Stimulated activated CD4-positive, alpha-beta T cell treated with anti-CD3 and anti-CD28 coated beads, Interleukin-1b, Interleukin-23, amount 100 ng/mL, for 24 hours (primary cell): Measurements from ENCODE around the gene ITGA1.
"Not testable (repeated sequence)": the region's sequence is repeated elsewhere in the genome, so short reads cannot be mapped to it uniquely, and the experiment has no call there.

ENCODE experiments used
- DNase-seq, 4 experiments: peaks; one replicate each; pipeline ENCODE4 v3.0.0-alpha.2; 2020; ENCODE audit warnings: low read depth in 4 of 4, low spot score in 1 of 4

Gene ITGA1

DNA sequence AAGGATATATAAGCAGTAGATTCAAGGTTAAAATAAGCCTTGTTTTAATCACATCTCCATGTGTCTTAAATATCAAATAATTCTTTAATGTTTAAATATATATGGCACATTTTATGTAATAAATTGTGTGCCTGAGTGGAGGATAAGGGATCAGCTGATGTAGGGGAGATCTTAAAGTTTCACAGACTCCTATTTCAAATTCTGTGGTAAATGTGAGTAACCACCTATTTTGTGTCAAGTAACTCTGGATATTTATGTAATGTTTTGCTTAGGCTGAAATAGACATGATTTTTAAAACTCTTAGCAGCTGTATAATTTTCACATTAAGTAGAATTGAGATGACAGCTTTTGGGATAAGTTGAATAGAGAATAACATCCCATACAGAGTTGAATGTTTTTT, 160.1 kb downstream of the ITGA1 start:
- DNase-seq = no peak

DNA sequence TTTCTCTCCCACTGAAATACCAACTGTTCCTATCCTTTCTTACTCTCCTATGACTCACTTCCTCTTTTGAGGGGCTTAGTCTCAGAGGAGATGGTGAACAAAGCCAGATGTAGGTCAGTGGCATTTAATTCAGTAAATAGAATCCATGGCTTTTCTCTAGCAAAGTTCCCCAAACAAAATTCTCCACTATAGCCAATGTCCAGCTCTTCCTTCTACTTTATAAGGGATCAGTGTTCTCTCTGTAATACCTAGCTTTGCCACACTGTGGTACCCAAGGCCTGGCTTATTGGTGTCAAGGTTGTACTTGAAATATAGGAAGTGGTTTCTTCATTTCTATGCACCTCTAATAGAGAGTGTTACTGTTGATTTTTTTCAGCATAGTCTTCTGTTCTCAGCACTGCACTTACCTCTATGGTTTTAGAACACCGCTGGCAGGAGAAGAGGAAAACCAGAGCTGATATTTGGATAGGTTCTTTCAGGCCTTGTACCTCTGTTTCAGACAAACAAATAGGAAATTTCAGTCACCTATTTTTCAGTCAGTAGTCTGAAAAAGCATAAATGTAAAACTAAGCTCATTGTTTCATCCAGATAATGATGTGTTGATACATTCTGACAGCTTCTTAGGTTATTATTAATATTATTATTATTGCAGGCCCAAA, 160.8 kb downstream of the ITGA1 start:
- DNase-seq = peak; percentile 6 to 27 (median 10)

DNA sequence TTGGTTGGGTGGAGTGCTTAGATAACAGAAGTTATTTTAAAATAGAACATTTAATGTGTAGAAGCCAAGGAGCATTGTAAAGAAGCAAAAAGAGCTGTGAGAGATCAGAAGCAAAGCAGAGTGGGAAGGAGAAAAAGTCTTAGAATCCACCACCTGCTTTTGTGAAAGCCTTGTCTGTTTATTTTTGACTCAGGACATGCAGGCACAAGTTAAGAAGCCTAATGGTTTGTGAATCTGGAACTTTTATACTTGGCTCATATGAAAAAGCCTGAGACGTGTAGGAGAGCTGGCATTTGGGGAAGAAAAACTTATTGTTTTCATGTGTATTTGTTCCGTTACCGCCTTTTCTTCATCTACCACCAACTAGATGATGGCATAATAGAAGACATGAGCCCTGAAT, 163.0 kb downstream of the ITGA1 start:
- no peak for DNase-seq

DNA sequence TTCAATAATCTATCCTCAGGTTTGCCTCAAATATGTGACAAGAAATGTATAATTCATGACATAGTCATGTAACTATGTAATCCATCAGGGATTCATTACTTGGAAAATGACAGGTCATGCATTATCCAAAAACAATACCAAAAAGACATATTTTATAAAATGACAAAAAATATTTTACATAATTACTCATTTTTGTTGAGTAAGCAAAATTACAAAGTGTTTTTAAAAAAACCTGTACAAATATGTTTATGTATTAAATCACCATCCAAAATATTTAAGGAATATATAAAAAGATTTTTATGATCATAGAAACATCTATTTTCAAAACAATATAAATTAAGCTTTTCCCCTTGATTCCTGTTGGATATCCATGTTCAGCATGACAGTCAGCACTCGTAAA, 164.8 kb downstream of the ITGA1 start:
- no peak for DNase-seq

DNA sequence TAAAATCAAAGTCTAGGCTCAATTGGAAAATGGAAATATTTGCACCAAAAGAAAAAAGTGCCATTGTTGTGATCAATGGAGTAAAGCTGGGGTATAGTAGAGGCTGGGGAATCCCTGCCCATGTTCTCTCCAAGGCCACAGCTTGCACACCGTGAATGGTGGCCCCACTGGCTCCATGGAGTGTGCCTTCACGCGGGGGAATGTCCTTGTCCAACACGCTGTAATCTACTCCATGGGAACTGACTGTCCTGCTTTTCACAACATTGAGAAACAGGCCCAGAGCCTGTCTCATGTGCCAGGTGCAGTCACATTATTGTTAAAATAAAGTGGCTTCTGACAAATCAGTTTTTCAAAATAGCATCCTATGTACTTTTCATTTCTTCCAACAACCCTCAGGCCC, 168.3 kb downstream of the ITGA1 start:
- DNase-seq = no peak

DNA sequence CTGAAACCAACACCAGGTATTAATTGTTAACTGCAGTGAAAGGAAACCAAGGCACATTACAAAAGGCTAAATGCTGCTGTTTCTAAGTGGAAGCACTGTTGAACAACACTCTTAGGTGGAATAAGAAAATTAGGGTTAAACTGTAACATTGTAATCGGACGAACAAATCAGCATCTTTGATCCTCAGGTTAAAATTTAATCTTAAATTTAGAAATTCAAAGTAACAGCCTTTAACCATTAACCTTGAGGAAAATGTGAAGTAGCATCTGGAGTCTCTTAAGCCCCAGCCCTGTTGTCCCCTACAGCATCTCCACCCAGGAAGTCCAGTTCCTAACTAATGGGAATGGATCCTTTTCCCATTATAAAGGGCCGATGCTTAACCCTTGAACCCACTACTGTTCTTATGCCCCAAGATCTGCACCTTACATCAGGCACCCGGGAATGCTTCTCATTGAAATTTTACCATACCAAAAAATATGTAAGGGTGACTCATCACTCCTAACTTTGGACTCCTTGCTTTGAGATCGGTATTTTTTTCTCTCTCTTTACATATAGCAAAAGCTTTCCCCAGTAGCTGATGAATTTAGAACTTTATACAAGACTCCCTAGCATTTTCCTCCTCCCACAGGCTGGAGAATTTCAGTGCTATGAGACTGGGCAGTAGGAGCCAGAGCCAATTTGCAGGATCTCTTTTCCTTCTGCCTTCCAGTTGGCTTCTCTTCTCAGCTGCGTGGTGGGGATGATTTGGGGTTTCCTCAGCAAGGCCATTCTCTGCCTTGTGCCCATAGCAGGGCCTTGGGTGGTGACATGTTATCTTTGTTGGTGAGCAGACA, 169.4 kb downstream of the ITGA1 start:
- DNase-seq = no peak

DNA sequence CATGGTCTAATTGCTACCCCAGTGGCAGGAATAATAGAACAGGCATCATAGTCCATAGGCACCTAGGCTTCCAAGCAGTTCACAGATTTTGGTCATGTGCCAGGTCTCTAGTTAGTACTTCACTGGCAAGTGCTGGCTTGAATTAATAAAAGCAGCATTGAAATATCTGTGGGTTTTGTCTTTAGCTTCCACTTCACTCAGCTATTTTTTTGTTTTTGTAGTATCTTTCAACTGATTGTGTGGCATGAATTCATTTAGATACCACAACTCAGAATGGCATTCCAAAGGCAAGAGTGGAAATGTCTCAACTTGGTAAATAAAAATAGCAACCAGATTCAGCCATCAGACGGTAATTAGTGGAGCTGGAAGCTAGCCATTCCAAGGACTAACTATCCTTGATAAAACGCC, 173.6 kb downstream of the ITGA1 start:
- no peak for DNase-seq

DNA sequence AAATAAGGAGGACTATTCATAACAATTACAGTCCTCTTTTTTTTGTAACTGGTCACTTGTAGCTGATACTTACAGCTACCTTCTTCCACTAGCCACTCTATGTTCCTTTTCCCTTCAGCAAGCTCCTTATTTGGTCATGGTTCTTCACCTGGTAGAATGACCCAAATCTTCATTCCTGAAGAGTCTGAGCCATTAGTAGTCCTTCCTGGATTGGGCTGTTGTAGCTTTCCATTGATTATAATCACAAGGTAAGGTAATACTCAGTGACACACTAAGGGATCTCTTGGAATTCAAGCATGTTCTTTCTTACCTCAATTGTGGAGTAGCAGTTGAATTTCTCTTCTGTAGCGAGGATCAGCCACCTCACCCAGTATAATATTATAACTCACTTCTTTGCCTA, 175.9 kb downstream of the ITGA1 start:
- DNase-seq = no peak

DNA sequence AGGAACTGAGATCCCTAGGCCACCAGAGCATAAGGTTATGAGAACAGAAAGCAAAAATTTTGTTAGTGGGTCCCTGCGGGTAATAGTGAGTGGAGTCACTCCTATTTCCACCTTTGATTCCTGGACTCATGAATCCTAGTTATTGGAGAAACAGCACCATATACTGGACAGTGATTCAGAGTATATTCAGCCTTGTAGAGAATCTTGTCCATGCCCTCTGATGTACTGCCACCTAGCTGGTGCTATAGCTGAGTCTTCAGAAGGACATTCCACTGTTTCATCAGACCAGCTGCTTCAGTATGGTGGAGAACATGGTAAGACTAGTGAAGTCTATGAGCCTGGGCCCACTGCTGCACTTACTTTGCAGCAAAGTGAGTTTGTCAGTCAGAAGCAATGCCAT, 176.4 kb downstream of the ITGA1 start:
- no peak for DNase-seq

DNA sequence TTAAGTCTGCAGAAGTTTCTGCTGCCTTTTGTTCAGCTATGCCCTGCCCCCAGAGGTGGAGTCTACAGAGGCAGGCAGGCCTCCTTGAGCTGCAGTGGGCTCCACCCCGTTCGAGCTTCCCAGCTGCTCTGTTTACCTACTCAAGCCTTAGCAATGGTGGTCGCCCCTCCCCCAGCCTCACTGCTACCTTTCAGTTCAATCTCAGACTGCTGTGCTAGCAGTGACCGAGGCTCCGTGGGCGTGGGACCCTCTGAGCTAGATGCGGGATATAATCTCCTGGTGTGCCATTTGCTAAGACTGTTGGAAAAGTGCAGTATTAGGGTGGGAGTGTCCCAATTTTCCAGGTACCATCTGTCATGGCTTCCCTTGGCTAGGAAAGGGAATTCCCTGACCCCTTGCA, 188.4 kb downstream of the ITGA1 start:
- DNase-seq = not testable (repeated sequence)

DNA sequence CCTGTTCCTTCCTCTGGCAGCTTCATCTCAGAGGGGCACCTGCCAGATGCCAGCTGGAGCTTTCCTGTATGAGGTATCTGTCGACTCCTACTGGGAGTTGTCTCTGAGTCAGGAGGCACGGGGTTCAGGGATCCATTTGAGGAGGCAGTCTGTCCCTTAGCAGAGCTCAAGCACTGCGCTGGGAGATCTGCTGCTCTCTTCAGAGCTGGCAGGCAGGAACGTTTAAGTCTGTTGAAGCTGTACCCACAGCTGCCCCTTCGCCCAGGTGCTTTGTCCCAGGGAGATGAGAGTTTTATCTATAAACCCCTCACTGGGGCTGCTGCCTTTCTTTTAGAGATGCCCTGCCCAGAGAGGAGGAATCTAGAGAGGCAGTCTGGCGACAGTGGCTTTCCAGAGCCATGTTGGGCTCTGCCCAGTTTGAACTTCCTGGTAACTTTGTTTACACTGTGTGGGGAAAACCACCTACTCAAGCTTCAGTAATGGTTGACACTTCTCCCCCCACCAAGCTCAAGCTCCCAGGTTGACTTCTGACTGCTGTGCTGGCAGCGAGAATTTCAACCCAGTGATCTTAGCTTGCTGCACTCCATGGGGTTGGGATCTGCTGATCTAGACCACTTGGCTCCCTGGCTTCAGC, 189.7 kb downstream of the ITGA1 start:
- no peak for DNase-seq

DNA sequence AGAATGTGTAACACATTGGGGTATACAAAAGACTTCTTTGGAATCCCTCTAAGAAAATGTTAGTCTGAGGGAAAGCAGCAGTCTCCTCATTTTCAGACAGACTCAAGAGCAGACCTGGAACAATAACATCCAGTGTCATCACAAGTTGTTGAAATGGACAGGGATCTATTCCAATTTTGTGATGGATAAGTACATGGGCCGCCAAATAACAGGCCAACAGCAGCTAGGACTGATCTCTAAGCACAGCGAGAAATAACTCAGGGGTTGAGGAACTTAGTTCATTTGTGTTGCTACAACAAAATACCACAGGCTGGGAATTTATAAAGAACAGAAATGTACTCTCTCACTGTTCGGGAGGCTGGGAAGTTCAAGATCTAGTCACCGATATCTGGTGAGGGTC, 193.8 kb downstream of the ITGA1 start:
- no peak for DNase-seq

DNA sequence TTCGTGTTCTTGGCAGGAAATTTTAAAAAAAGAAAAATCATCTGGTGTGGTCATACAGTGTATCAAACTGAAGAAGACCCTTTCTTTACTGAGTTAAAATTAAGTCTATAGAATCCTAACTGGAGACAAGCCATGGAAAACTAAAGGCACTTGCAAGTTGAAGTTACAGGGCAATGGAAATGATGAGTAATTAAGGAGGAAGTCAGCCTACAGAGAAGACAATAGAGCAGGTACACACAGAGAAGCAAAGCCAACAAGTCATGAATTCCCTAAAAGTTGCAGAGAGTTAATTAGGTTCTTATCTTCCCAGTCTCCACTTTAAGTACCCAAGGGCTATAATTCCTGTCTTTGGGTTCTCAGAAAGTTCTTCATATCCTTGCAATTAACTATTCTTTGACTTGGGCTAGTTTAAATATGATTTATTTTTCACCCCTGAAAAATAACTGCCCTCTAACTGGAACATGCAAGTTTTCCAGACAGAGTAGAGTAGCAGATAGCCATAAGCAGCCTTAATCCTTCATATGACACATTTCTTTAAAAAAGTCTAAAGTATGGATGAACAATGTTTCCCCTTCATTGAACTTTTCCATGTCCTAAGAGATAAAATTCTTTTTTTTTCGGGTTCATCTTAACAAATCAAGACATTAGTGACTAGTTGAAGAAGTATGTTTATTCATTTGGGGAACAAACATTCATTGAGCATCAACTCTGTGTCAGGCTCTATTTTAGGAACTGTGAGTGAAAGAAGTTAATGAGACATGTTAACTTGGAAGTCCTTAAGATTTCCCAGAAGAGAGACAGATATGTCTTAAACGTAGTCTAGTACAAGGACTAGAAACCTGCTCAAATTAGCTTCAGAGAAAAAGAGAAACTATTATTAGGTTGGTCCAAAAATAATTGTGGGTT, 196.3 kb downstream of the ITGA1 start:
- no peak for DNase-seq

DNA sequence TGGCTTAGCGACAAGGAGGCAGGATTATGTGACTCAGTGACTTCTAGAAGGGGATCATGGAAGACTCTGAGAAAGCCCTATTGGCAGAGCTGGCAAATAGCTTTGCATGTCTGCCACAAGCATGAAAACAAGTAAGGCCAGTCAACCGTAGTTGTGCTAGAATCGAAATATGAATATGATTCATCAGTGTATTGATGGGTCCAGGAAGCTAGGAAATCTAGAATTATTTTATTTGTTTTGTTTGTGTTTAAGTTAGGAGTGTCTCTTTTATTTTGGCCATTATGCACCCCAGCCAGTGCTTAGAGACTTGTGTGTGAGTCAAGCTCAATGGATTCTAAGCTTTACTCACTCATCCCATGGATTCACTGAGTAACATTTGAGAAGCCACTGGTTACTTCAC, 197.6 kb downstream of the ITGA1 start:
- no peak for DNase-seq

DNA sequence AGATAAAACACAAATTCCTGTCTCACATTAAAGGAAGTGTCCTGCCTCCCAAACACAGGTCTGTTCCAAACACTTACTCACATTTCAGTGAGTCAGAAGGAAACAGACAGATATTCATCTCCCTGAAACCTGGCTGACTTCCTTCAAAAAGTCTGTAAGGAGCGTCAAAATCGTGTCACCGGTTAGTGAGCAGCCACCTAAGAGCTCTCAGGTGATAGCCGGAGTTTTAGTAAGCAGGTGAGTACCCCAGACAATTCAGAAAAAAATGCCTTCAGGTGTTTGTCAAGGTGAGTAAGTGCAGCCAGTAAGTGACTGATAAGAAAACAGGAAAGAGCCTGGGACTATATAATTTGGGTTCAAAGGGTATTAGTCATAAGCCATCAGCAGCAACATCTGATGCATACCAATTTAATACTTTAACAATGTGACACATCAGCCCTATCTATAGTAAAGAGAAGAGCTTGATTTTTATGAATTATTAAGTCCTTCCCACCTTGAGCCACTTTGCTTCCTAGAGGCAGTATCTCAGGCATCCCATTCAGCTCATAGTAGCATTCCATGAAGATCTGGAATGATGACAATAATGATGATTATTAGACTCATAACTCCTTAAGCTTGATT, 200.1 kb downstream of the ITGA1 start:
- DNase-seq = peak in 1 of 4 experiments; percentile 6

DNA sequence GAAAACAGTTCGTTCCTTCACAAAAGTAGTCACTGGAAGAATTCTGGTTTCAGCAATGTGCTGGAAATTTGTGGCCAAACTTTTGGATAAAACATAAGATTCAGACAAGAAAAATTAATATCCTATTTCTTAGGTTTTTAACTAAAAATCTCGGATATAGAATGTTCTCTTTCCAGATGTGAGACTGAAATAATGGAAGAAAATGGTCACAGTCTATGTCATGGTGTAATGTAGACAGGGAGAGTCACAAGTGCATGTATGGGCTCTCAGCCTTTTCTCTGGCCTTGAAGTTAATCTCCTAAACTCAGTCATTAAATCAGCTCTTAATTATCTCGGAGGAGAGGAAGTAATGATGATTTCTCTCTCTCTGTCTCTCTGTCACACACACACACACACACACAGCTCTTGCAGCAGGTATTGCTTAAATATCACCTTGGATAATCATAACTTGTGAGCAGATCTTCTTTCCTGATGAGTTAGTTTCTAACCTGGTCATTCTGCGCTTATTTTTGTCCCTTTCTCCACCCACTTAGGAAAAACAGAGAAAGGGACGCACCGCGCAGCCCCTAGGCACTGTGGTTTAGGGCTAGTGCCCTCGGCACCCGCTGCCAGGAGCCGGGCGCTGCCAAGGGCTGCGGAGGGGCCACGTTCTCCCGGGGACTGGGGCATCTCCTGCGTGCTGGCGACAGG, 200.8 kb downstream of the ITGA1 start:
- DNase-seq = no peak

DNA sequence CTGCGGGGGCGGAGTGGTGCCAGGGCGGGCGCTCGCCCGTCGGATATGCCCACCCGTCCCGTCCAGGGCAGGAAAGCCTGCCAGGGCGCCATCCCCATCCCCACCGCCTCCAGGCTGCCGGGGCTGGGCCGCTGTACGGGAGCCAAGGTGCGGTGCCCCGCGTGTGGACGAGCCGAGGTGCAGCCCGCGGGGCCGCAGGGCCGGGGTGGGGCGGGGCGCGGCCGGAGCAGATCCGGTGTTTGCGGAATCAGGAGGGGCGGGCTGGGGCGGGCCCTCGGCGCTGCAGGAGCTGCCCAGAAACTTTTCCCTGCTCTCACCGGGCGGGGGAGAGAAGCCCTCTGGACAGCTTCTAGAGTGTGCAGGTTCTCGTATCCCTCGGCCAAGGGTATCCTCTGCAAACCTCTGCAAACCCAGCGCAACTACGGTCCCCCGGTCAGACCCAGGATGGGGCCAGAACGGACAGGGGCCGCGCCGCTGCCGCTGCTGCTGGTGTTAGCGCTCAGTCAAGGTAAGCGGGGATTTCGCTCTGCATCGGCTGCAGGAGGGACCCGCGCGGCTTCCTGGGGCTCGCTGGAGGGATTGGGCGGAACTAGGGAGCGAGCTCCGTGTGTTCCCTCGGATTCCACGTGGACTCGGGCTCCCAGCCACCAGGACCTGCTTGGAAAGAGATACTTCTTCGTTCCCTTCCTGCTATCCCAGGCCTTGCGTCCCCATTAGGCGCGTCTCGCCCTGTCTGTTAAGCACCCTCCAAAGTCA, 201.5 kb downstream of the ITGA1 start, which contains the start of gene ITGA2:
Gene ITGA2 (plus strand): TSS at position 328 of the 756 bp plus-strand sequence. CDS start 117 bp downstream, at position 445.
- DNase-seq = peak in 1 of 4 experiments; percentile 25

DNA sequence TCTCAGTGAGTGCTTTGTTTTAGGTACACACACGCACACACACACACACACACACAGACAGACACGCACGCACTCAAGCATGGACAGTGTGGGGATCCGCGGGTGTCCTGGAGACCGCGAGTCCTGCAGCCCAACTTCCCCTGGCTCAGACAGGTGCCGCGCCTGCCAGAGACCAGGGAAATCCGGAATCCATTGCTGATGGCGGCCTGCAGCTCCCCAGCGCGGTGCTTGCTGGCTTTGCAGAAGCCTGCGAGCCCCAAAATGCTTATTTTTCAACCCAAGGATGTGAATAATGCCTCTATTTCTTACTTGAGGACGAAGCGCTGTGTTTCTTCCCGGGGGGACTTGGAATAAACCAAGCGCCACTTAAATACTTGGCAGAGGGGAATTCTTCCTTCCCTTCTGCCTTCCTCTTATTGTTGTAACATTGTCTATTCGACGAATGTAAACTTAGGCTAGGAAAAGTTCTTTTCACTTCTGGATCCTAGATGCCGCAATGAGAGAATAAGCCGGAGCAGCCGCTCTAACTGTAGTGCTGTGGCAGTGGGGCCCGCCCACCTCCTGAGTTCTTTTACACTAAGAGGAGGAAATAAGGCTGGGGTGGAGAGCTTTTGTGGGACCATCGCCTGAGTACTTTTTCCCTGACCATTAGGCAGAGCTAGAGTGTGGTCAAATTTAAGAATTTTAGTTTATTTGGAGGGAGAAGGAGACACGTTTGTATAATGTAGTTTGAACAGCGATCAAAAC, 202.2 kb downstream of the ITGA1 start:
- DNase-seq = peak in 1 of 4 experiments; percentile 5

DNA sequence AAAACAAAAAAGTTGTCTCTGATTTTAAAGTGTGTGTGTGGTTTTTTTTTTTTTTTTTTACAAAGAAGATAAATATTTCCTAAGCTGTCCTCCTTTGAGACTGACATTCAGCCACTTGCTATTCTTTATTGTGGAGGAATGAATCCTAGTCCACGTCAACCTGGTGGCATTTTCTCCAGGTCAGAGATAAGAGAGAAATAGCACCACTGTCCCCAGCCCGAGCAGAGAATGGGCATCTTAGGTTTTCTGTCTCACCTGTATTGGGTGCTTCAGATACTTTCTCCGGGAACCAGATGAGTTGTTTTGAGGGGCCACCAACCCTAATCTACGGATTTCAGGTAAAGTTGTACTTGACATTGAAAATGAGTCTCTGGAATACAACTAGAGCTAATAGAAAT, 202.8 kb downstream of the ITGA1 start:
- no peak for DNase-seq
